ENCODE measurements around the gene NFIC.
A peak's percentile ranks its signal among the peaks of the same experiment; 100 is the strongest.
"Not testable (repeated sequence)": the region's sequence is repeated elsewhere in the genome, so short reads cannot be mapped to it uniquely, and the experiment has no call there.

Gene NFIC

GRCh38 chr19:3338541-3339181 lies 27.7 kb upstream of the NFIC start:
- peak overlapping the region; percentile 40 for H3K4me3 ChIP-seq
- no peak for TF ChIP-seq CTCF (IDR thresholded peaks at IDR 0.05)
- DNase-seq (ENCODE audit: low spot score) = peak; percentile 91
- H3K27ac ChIP-seq = peak overlapping the region; percentile 66 to 98

- no peak for DNase-seq (ENCODE audit: low spot score)
- H3K27ac ChIP-seq = no peak overlapping the region
- no peak for TF ChIP-seq CTCF (IDR thresholded peaks at IDR 0.05)
- no peak overlapping the region for H3K4me3 ChIP-seq
Measured at GRCh38 chr19:3340340-3340739, 26.0 kb upstream of the NFIC start.

GRCh38 chr19:3342246-3342645 lies 24.1 kb upstream of the NFIC start:
- Histone ChIP-seq H3K4me3 (no peak overlapping the region), H3K27ac (peak overlapping the region in 1 of 2 donors; percentile 96)
- no peak for DNase-seq (ENCODE audit: low spot score)
- no peak for TF ChIP-seq CTCF (IDR thresholded peaks at IDR 0.05)

GRCh38 chr19:3342962-3343361 lies 23.4 kb upstream of the NFIC start:
- DNase-seq (ENCODE audit: low spot score) = not testable (repeated sequence)
- Histone ChIP-seq H3K4me3 (peak overlapping the region; percentile 62), H3K27ac (peak overlapping the region; percentile 69 to 96)

GRCh38 chr19:3343619-3344502 lies 22.5 kb upstream of the NFIC start:
- peak overlapping the region; percentile 69 to 96 for H3K27ac ChIP-seq
- peak overlapping the region; percentile 62 for H3K4me3 ChIP-seq
- peak; percentile 96 for DNase-seq (ENCODE audit: low spot score)
- no peak for TF ChIP-seq CTCF (IDR thresholded peaks at IDR 0.05)

GRCh38 chr19:3344608-3345598 lies 21.5 kb upstream of the NFIC start:
- TF ChIP-seq CTCF (IDR thresholded peaks at IDR 0.05) = no peak
- Histone ChIP-seq H3K4me3 (no peak overlapping the region), H3K27ac (peak overlapping the region; percentile 69 to 96)
- DNase-seq (ENCODE audit: low spot score) = no peak
